HG03060 (cell line): ENCODE results near the gene PRKG1.

Experiments
- ATAC-seq: cut with Tn5 transposase; IDR thresholded peaks from one replicate; pipeline ENCODE4 v1.9.1; 2021; ENCODE audit warnings: low read depth, moderate number of reproducible peaks; ENCODE audit not compliant: unreplicated experiment

PRKG1 gene

DNA sequence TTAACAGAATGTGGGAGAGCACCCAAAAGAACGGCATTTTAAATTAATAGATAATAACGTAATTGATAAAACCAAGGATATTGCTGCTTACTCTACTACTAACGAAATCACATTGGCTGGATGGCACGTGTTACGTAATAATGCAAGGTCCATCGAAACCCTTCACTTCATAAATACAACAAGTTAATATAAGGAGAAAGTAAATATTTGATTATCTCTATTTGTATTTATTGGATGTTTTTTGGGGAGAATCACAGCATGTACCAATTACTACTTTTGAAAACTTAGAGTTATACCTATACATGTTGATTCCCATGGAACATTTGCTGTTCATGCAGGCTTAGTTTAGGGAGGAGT is 1.6 kb downstream of the PRKG1 start:
- ATAC-seq = no peak

DNA sequence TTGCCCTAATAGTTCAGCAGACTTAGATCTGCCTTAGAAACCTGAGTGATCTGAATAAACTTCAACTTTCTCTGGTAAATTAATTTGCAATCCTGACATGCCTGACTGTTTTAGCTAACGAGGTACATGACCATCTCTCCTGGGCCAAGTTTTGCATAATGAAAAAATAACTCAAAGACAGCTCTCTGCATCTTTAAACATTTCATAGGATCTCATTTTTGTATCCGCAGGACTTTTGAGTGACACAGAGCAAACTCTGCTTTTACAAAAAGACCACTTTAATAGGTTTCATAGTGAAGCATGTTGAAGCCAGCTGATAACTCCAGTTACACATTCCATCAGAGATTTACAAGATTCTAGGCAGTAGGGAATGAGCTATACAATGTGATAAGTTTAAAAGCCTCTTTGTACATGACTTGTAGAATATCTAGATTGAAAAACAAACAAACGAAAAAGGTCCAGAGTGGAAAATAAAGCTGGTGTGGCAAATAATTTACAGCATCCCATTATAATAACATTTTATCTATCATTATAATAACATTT is 2.1 kb downstream of the PRKG1 start:
- ATAC-seq = no peak

GRCh38 chr10:51077074-51077473 is 2.8 kb downstream of the PRKG1 start:
- ATAC-seq = no peak

DNA sequence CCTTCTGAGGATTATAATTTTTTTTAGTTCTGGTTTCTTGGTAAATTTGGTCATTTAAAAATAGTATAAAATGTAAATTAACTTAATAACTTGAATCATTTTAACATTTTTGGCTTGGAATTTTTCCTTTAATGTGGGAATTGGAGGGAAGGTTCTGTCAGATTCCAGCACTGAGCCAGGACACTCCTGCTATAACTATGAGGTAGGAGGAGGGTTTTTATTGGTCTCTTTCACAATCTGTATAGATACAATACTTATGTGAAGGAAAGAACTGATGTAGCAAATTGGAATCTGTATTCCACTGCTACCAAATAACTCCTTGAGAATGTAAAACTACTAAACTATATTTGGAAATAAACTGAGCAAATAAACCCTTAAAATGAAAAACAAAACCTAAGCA is 3.2 kb downstream of the PRKG1 start:
- no peak for ATAC-seq

GRCh38 chr10:51079331-51079730 is 5.0 kb downstream of the PRKG1 start:
- ATAC-seq = no peak

GRCh38 chr10:51079766-51080165 is 5.5 kb downstream of the PRKG1 start:
- no peak for ATAC-seq

DNA sequence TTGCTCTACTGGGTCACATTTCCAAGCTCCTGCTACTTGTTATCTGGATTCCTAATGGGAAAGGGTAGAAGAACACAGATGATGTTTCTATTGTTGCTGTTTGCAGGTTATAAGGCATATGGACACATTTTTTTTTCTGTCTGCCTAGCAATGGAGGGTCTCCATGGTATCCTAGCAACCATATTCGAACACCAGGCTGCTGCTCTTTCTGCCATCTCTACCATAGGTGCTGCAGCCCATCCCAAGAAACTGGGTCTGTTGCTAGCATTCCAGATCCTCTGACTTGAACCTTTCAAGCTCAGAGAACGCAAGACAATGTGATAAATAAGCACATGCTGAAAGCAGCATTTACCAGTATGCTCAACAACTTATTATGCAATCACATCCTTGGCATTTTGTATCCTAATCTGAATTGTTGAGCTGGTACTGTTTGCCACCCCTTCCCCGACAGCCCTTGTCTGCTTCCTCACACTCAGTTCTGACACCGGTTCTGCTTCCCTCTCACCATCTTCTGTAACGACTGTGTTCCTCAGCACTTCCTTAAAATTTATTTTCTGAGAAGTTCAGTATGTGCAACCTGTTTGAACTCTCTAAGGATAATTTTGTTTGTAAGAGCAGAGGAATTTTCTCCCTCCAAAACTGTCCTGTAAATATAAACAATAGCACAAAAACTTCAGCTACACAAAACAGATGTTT is 6.2 kb downstream of the PRKG1 start:
- ATAC-seq = no peak

DNA sequence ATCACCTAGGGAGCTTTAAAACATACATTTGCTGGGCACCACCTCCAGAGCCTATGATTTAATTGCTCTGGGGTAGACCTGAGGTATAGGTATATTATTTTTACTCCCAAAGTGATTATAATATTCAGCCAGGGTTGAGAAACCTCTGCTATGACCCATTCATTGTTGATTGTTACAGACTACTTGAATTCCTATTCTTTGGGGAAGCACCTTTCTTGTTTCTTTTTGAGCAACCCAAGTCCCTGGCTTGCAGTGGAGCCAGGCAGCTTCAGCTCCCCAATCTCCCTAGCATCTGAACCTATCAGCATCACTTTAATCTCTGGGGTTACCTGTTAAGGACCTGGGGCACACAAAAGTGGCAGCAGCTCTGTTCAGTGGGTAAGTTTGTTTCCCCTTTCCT is 8.6 kb downstream of the PRKG1 start:
- ATAC-seq = no peak

- ATAC-seq = no peak
Measured at GRCh38 chr10:51083356-51083853, 9.1 kb downstream of the PRKG1 start.

DNA sequence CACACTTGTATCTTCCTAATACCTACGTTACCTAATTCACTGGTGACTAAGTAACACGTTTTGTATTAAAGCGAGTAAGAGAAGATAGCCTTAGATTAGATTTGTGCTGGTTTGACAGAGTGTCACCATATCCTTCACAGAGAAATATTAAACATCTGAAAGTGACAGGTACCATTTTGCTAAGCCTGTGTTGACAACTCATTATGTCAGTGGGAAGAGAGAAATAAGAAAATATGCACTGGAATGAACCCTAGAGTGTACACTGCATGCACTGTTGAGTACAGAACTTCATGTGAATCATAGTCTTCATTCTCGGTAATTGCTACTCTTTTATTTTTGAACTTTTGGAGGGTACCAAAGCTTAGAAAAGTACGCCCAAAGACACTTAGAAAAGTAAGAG is 10.9 kb downstream of the PRKG1 start:
- ATAC-seq = no peak

GRCh38 chr10:51086710-51087109 is 12.4 kb downstream of the PRKG1 start:
- ATAC-seq = no peak

DNA sequence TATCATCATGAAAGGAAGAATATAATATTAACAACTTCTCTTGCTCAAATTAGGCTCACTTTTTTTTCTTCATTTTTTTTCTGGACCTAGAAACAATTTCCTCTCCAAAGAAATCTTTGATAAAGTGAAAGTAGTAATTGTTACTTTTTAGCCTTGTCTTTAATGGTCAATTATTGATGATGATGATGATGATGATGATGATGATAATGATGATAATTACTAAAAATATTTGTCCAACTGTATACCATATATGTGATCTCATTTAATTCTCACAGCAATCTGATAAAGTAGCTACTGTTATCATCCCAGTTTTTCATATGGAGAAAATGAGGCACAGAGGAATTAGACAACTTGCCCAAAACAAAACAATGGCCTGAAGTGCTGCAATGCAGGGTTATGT is 12.8 kb downstream of the PRKG1 start:
- no peak for ATAC-seq

- no peak for ATAC-seq
Measured at GRCh38 chr10:51090190-51090589, 15.9 kb downstream of the PRKG1 start.

DNA sequence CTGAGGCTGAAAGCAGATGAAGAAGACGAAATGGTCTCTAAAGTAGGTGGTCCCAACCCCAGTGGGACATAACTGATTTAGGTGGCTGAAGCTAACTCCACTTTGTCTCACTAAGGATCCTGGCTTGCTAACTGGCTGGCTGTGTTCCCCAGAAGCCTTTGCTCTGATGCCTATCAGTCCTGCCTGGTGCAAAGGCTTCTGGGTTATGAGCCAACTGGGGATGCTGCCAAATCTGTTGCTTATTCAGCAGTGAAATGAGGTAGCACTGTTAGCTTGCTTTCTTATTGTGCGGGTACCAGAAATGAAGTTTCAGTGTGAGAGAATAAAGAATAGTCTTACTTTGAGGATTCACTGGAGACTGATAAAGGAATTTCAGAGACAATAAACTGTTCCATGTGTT is 18.1 kb downstream of the PRKG1 start:
- no peak for ATAC-seq

DNA sequence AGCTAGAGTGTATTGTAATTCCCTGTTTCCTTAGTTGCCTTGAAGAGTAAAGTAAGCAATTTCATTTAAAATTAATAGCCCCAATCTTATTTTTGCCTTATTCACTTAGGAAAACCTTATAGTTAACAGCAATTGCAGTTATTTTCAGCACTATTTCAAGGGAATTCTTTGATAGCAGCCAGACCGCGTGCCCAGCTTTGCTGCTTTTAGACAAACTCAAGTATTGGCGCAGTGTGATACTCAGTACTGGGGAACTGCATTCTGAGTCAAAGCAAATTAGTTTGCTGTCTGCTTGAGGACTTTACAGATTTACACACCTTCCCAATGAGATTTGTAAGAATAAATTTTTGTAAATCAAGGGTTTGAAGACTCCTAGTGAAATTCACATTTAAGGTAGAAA is 21.2 kb downstream of the PRKG1 start:
- no peak for ATAC-seq

DNA sequence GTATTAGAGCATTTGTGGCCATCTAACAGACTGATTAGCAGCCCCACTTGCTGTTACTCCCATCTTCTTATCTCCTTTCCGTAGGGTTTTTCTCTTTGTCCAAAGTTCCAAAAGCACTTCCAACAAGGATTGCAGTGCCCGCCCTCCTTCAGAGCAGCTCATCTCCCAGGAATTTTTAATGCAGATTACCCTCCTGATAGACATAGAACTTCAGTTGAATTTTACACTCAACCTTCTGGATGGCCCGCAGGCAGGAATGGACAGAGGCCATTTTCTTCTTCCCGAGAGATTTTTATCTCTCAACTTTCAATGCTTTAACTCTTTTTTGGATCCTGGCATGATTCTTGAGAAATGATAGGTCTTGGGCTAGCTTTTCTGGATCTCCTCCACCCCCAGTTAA is 23.3 kb downstream of the PRKG1 start:
- no peak for ATAC-seq

- no peak for ATAC-seq
Measured at GRCh38 chr10:51100221-51100620, 25.9 kb downstream of the PRKG1 start.

DNA sequence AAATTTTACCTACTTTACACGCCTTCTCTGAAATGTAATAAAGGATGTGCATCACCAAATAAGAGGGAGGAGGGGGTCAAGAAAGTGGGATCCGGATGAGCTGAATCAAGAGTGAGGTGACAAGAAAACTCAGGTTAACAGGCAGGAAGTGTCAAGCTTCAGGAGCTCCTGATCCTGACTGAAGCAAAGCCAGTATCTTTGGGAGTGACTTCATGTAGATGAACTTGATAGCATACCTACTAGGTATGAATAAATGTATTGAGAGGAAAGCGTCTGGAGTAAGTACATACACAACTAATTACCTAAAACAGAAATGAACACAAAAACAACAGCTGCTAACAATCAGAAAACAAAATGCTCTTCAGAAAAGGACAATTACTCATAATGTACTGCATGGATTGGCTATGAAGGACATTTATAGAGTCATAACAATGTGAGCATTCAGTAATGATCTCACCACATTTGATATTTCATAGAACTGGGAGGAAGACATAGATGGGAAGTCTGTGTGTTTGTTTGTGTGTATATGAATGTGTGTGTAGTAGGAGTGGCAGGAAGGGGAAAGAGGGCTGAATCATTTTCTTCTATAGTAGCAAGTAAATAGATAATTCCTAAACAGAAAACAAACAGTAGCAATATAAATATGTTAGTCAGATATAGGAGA is 29.4 kb downstream of the PRKG1 start:
- no peak for ATAC-seq

DNA sequence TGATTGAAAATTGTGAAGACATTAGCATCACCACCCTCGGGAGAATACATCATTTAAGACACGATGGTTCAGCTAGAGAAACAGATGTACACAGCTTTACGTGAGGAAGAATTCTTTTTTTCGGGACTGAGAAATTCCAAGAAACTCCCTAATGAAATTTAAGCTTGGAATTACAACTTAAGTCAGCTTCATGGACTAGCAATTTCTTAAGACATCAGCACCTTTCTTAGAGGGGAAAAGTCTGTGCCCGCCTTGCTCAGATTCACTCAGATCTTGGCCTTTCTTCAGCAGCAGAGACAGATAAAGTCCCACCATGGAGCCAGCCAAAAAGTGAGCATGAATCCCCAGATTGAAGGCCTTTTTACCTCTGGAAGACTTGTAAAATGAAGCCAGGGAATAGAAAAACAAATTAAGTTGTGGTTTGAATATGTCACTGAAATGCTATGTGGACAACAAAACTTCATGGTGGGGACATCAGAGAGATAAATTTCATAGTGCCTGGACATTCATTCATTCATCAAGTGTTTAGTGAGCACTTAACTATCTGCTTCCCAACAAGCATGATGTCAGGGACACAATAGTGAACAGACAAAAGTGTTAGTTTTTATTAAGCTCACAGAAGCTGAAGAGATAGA is 32.1 kb downstream of the PRKG1 start:
- ATAC-seq = no peak

DNA sequence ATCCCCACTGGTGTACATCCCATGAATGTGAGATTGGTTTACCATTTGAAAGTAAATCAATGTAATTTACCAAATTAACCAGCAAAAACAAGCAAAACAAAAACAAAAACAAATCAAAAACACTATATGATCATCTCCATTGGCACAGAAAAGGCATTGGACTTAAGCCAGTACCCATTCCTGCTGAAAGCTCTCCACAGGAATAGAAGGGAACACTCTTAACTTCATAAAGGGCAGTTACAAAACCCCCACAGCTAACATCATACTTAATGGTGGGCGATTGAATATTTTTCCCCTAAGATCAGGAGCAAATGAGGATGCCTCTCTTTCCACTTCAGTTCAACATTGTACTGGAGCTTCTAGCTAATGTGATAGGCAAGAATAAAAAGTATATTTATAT is 34.1 kb downstream of the PRKG1 start:
- ATAC-seq = no peak

GRCh38 chr10:51109801-51110533 is 35.7 kb downstream of the PRKG1 start:
- no peak for ATAC-seq
